NCI-H2107 (cell line): ENCODE data around the gene OSGIN1.

ENCODE experiments used
- DNase-seq: peaks from one replicate; lab custom pipeline; 2025; lab: John Stamatoyannopoulos, UW

Gene OSGIN1

DNA sequence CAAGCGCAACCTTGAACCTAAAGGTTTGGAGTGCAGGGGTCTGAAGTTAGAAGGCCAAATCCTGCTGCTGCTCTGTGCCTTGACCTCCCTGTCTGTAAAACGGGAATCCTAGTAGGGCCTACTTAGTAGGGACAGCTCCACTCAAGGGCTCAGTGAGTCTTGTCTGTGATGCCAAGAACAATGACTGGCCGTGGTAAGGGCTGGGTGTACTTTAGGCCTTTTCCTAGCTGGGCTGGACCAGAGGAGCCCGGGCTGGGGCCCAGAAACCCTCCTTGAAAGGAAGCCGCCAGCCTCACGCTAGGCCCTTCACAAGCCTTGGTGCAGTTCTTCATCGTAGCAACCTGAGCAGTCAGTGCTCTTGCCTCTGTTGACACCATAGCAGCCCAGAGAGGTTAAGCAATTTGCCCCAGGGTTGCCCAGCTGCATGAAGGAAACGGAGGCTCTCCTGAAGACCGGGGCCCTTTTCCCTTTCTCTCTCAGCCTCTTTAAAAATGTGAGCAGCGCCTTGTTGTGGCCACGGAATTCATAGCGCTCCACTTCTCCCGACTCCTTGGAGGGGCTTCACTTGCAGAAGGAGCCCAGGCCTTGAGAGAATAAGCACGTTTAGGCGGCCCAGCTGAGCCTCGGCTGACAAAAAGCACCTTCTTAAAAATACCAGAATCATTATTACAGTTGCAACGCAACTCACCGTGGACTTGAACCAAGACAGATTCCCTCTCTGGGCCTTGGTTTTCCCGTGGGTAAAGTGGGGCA, 19.4 kb downstream of the OSGIN1 start:
- no peak for DNase-seq

- DNase-seq: no peak
Observed at GRCh38 chr16:83973077-83973476, 20.0 kb downstream of the OSGIN1 start.

DNA sequence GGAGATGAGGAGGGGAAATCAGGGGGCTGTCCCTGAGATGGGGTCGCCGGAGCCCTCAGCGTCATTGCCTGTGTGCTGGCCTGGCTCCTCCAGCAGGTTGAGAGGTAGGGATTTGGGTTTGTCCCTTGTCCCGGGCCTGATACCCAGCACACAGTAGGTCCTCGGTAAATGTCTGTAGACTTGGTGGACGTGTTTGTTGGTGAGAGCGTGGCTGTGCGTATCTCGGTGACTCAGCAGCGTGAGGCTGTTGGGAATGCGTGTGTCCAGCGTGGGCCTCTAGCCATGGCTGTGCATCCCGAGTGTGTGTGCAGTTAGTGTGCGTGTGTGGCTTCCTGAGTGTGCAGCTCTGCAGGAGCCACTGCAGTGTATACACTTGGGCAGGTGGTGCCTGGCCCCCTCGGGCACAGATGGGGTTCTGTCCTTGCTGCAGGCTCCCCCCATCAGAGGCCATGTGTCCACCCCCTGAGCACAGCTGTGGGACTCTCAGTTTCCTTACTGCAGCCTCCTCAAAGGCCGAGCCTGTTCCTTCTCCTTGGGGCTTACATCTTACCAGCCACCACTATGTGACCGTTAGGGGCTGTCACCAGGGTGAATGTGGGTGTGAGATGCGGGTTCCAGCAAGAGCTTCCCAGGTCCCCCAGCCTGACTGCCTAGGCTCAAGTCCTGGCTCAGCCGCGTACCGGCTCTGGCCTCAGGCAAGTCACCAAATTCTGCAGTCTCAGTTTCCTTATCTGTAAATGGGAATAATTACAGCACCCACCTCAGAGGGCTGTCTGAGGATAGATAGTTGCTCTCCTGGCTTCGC, 20.7 kb downstream of the OSGIN1 start:
- DNase-seq: no peak

- DNase-seq: no peak
Observed at GRCh38 chr16:83974475-83974874, 21.4 kb downstream of the OSGIN1 start.

- DNase-seq: no peak
Observed at GRCh38 chr16:83975590-83976260, 22.7 kb downstream of the OSGIN1 start.

DNA sequence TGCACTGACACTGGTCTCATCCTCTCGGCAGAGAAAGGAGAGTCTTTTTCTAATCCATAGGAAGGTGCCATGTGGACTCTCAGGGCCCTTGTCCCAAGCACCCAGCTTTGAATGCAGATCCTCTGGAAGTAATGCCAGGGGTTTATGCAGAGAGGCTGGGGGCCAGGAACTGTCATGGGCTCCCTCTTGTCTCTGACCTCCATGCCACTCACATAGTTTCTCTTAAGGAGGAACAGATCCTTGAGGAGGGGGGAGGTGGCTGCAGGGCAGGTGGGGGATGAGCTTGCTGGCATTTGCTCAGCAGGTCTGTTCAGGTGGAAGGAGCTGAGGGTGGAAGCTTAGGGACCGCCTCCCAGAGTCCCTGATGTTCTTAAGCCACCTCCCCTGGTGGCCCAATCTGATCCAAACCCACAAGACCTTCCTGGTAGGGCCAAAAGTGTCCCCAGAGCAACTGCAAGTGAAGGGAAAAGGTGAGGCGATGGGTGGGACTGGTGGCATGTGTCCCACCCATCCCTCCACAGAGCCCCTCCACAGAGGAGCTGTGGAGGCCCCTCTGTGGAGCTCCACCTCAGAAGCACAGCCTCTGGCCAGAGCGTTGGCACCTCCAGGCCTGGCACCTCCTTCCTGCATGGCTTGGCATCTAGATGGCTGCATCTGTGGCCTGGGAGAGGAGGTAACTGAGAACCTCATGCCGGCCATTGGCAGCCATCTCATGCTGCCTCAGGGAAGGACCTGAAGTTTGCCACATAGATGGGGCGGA, 24.2 kb downstream of the OSGIN1 start:
- DNase-seq: no peak

DNA sequence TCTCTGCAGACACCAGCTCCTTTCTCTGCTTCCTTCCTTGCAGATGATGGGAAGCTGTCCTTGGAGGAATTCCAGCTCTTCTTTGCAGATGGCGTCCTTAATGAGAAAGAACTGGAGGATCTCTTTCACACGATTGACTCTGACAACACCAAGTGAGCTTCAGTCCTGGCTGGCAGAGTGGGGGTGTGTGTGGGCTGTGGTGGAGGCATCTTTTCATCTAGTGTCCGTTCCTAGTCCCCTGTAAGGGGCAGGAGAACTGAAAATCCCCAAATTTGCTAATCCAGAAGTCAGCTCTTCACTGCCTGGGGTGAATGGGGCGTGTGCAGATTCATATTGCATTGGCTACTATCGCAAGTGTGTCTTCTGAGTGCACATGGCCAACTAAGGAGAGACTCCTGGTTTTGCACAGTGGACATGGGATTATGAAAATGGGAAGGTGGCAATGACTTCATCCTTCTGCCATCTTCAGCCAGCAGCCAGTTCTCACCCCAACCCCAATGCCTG, 25.4 kb downstream of the OSGIN1 start:
- DNase-seq: no peak

DNA sequence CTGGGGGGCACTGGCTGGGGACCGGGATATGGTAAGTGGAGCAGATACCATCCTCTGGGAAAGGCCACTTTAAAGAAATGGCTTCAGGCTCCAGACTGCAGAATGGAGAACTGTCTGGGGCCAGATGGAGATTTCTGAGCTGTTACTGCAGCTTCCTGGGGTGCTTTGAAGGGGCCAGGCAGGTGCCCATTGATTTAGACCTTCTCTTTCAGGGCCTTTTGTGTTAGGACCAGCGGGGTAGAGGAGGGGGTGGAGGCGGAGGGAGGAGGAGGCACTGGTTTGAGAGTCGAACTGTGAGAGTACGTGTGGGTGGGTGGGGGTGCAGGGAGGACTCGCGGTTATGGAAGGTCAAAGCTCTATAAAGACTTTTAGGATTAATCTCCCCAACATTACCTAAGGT, 26.4 kb downstream of the OSGIN1 start:
- no peak for DNase-seq

DNA sequence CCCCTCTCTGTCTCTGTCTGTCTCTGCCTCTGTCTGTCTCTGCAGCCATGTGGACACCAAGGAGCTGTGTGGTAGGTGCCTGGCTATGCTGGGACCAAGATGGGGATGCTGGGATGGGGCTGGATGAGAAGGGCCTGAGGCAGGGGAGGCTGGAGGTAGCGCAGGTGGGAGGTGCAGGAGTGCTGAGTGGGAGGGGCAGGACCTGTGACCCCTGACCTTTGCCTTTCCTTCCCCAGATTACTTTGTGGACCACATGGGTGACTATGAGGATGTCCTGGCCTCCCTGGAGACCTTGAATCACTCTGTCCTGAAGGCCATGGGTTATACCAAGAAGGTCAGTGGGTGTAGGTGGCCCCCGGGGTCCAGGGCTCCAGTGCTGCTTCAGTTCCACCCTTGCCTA, 27.8 kb downstream of the OSGIN1 start:
- no peak for DNase-seq

DNA sequence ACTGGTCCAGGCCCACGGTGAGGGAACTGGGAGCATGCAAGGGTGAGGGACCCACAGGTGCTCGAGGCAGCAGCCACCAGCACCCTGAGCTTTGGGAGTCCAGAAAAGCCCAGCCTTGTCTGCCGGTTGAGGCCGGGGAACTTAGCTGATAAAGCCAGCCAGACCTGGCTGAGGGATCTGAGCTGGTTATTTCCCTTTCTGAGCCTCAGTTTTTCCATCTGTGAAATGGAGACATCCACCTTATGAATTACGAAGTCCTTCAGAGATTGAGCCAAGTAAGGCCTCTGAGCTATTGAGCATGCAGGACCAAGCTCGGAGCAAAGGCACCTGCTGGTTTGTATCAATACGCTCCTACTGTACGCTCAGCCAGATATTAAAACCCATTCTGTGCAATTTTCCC, 28.8 kb downstream of the OSGIN1 start:
- DNase-seq: no peak

DNA sequence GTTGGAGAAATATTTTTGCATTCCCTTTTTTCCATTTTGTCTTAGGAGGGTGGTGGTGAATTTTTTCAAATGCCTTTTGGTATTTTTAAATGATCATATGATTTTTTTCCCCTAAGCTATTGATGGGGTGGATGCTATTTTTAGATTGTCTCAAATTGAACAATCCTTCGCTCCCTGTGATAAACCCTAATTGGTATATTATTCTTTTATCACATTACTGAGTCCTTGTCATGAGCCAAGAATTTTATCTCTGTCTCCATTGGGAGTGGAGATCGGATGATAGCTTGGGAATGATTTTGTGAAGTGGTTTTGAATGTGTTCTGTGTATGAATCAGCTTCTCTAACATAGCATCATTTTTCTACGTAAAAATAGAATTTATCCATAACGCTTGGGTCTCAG, 30.5 kb downstream of the OSGIN1 start:
- DNase-seq: no peak

GRCh38 chr16:83989300-83989699, 36.3 kb downstream of the OSGIN1 start:
- peak; percentile 13 for DNase-seq

GRCh38 chr16:83990492-83990891, 37.5 kb downstream of the OSGIN1 start:
- no peak for DNase-seq

- DNase-seq: no peak
Observed at GRCh38 chr16:83992624-83993023, 39.6 kb downstream of the OSGIN1 start.

DNA sequence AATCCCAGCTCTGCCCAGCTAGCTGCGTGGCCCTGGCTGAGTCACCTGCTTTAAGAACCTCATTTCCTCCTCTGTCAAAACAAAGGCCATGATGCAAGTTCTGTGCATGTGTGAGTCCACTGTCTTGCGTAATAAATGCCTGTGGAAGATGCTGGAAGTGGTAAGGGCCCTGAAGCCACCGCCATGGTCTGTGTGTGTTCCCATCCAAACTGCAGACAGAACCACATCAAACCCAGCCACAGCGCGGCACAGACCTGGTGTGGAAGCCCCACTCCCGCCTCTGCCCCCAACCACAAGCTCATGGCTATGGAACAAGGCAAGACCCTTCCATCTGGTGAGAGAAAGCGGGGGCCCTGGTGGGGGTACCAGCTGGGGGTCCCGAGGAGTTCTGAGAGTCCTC, 41.0 kb downstream of the OSGIN1 start:
- DNase-seq: no peak

GRCh38 chr16:83994703-83995102, 41.7 kb downstream of the OSGIN1 start:
- no peak for DNase-seq

- peak; percentile 45 for DNase-seq
Observed at GRCh38 chr16:83995754-83996153, 42.7 kb downstream of the OSGIN1 start.

- no peak for DNase-seq
Observed at GRCh38 chr16:83996481-83997252, 43.6 kb downstream of the OSGIN1 start.

DNA sequence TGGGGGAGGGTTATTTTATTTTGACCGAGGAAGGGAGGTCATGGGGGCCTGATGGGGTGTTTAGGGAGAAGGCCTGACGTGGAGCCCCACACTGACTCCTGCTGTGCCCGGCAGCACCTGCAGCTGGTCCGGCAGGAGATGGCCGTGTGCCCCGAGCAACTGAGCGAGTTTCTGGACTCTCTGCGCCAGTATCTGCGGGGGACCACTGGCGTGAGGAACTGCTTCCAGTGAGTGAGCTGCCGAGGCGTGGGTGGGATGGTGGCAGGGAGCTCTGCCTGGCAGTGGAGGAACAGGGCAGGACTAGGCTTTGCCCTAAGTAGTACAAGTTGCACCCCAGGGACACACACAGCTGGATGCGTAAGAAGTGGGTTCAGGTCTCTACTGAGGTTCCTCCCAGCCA, 45.1 kb downstream of the OSGIN1 start:
- DNase-seq: no peak

GRCh38 chr16:84000989-84001642, 48.1 kb downstream of the OSGIN1 start:
- DNase-seq: no peak

- DNase-seq: no peak
Observed at GRCh38 chr16:84001726-84002125, 48.7 kb downstream of the OSGIN1 start.
